K562 (cell line): ENCODE measurements around the gene CLEC3B. TPM values are rescaled to one million over a fixed set of nuclear protein-coding genes. Genes with fewer than 3 reads are reported as not detected.

Experiments
- BMI1 ChIP-seq: fragments of 150-350 bp; IDR thresholded peaks from 2 replicates; pipeline ENCODE4 v1.6.1; 2014; ENCODE audit warnings: low read length
- ERF ChIP-seq: fragments of 450-650 bp; formaldehyde crosslinking; IDR thresholded peaks from 2 replicates; pipeline ENCODE4 v1.4.0; 2020; ENCODE audit warnings: mild to moderate bottlenecking, mixed read lengths
- GATAD2B ChIP-seq: fragments of 450-650 bp; IDR thresholded peaks from 2 replicates; pipeline ENCODE4 v1.6.1; 2017; ENCODE audit warnings: mild to moderate bottlenecking, borderline replicate concordance
- TAF7 ChIP-seq: fragments of 450-650 bp; IDR thresholded peaks from 2 replicates; pipeline ENCODE4 v1.6.1; 2016; ENCODE audit warnings: missing genetic modification characterization, missing compliant biosample characterization
- TBP ChIP-seq: optimal IDR thresholded peaks from 2 replicates; pipeline ENCODE3; 2011; ENCODE audit warnings: low read depth, low read length, improper control_type of control experiment
- ZNF197 ChIP-seq: fragments of 200-800 bp; sonication (Bioruptor generic); IDR thresholded peaks from 2 replicates; pipeline ENCODE4 v1.6.1; 2016; ENCODE audit warnings: low read depth, missing genetic modification characterization, missing compliant biosample characterization
- ZNF408 ChIP-seq: fragments of 250-450 bp; sonication (Bioruptor Pico); IDR thresholded peaks from 2 replicates; pipeline ENCODE4 v1.4.0; 2020; ENCODE audit warnings: low read depth, mild to moderate bottlenecking, moderate library complexity
- ZNF583 ChIP-seq: fragments of 250-450 bp; sonication (Bioruptor Pico); IDR thresholded peaks from 2 replicates; pipeline ENCODE4 v1.4.0; 2020
- ZNF766 ChIP-seq: fragments of 200-800 bp; sonication (Bioruptor generic); conservative IDR thresholded peaks from 2 replicates; pipeline ENCODE4 v1.6.1; 2016; ENCODE audit warnings: missing genetic modification characterization, missing compliant biosample characterization
- polyA plus RNA-seq, 8 experiments: library from polyadenylated mRNA; depleted of rRNA in 4 of 8; stranded (reverse) in 5 of 8; unstranded in 3 of 8; fragments of >200 nt; fragmentation: Nextera tagmentation in 2 of 8; fragmentation: Illumina TruSeq in 1 of 8; extraction: Ambion mirVana in 2 of 8; extraction: Trizol in 1 of 8; gene quantifications; 2 replicates each; pipeline versions ENCODE4 v1.2.1 to v1.2.3, GENCODE V29; 2011 to 2014; ENCODE audit warnings: inconsistent platforms in 1 of 8, missing spikeins in 1 of 8
- total RNA-seq, 7 experiments: library from RNA; depleted of rRNA in 6 of 7; stranded (reverse); fragments of >200 nt in 6 of 7; fragmentation: Illumina TruSeq in 2 of 7; extraction: Trizol in 2 of 7; gene quantifications; 2 replicates each; pipeline versions ENCODE4 v1.2.1 to v1.2.3, GENCODE V29; 2011 to 2021; ENCODE audit warnings: low replicate concordance in 1 of 7
- TF ChIP-seq, protein P1 (sequence below): fragments of 150-350 bp; IDR thresholded peaks from 2 replicates; pipeline ENCODE4 v1.6.1; 2014; ENCODE audit warnings: low read depth, mild to moderate bottlenecking, low read length, borderline replicate concordance
- TF ChIP-seq, protein P2 (sequence below): fragments of 150-350 bp; conservative IDR thresholded peaks from 2 replicates; pipeline ENCODE4 v1.6.1; 2014; ENCODE audit warnings: low read length
- TF ChIP-seq, protein P3 (sequence below): fragments of 250-450 bp; sonication (Bioruptor Pico); IDR thresholded peaks from 2 replicates; pipeline ENCODE4 v1.4.0; 2020; ENCODE audit warnings: mild to moderate bottlenecking, moderate library complexity
- TF ChIP-seq, protein P4 (sequence below): fragments of 250-450 bp; sonication (Bioruptor Pico); IDR thresholded peaks from 2 replicates; pipeline ENCODE4 v1.8.0; 2021; ENCODE audit warnings: borderline replicate concordance, mild to moderate bottlenecking, moderate library complexity; ENCODE audit not compliant: poor library complexity, severe bottlenecking
- TF ChIP-seq, protein P5 (sequence below): sonication (generic); IDR thresholded peaks from 2 replicates; pipeline ENCODE4 v1.6.1; 2016

CLEC3B gene
- total and polyA plus RNA-seq, 9 of the 15 experiments (the other 6 are each of a cell fraction or from before 2014, with no cell fraction given) = not detected

DNA sequence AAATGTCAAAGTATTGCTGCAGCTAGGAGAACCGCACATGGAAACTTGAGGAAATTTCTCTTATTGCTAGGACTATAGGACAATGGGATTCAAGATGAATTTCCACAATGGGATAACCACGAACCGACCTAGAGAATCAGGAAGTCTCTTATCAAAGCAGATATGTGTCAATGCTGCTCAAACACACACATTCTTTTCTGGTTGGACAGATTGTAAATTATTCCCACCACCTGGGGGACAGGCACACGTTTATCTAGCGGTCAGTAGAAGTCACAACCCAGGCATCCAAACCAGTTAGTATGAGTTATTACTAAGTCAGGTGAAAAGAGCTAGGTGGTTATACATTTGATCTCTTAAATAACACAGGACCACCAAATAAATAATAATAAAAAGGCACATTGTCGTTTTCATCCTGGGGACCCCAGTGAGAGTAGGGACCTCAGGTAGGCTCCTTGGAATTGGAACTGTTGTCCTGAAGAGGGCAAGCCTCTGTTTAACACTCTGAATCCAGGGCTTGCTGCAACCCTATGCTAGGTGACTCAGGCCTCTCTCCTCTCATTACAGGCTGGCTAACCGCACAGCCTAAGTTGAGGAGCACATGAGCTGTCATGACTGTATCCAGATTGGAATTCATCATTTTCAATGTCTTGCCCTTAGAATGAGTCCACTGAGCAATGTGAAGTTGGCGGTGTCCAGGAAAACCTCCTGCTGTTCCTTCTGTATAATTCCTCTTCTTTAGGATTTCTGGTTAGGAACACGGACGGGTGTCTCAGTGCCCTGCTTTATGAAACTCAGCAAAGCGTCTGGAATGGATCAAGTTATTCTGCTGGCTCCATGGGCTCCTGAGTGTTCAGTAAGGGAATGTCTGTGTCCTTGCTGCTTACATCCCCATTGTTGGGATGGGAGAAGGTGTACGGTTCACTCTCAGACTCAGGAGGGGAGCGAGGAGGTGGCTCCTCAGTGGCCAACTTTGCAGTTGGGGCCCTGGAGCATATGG lies 59.0 kb downstream of the CLEC3B start (continued):
- TF ChIP-seq, protein P1, sequence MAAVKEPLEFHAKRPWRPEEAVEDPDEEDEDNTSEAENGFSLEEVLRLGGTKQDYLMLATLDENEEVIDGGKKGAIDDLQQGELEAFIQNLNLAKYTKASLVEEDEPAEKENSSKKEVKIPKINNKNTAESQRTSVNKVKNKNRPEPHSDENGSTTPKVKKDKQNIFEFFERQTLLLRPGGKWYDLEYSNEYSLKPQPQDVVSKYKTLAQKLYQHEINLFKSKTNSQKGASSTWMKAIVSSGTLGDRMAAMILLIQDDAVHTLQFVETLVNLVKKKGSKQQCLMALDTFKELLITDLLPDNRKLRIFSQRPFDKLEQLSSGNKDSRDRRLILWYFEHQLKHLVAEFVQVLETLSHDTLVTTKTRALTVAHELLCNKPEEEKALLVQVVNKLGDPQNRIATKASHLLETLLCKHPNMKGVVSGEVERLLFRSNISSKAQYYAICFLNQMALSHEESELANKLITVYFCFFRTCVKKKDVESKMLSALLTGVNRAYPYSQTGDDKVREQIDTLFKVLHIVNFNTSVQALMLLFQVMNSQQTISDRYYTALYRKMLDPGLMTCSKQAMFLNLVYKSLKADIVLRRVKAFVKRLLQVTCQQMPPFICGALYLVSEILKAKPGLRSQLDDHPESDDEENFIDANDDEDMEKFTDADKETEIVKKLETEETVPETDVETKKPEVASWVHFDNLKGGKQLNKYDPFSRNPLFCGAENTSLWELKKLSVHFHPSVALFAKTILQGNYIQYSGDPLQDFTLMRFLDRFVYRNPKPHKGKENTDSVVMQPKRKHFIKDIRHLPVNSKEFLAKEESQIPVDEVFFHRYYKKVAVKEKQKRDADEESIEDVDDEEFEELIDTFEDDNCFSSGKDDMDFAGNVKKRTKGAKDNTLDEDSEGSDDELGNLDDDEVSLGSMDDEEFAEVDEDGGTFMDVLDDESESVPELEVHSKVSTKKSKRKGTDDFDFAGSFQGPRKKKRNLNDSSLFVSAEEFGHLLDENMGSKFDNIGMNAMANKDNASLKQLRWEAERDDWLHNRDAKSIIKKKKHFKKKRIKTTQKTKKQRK = no peak
- TF ChIP-seq TAF7 (tag) = no peak
- TF ChIP-seq ZNF583 (CRISPR knock-in tag) = no peak
- TF ChIP-seq TBP = no peak
- TF ChIP-seq ZNF408 (CRISPR knock-in tag) = no peak
- TF ChIP-seq, protein P2, sequence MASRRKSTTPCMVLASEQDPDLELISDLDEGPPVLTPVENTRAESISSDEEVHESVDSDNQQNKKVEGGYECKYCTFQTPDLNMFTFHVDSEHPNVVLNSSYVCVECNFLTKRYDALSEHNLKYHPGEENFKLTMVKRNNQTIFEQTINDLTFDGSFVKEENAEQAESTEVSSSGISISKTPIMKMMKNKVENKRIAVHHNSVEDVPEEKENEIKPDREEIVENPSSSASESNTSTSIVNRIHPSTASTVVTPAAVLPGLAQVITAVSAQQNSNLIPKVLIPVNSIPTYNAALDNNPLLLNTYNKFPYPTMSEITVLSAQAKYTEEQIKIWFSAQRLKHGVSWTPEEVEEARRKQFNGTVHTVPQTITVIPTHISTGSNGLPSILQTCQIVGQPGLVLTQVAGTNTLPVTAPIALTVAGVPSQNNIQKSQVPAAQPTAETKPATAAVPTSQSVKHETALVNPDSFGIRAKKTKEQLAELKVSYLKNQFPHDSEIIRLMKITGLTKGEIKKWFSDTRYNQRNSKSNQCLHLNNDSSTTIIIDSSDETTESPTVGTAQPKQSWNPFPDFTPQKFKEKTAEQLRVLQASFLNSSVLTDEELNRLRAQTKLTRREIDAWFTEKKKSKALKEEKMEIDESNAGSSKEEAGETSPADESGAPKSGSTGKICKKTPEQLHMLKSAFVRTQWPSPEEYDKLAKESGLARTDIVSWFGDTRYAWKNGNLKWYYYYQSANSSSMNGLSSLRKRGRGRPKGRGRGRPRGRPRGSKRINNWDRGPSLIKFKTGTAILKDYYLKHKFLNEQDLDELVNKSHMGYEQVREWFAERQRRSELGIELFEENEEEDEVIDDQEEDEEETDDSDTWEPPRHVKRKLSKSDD = no peak
- TF ChIP-seq GATAD2B = no peak
- TF ChIP-seq, protein P3, sequence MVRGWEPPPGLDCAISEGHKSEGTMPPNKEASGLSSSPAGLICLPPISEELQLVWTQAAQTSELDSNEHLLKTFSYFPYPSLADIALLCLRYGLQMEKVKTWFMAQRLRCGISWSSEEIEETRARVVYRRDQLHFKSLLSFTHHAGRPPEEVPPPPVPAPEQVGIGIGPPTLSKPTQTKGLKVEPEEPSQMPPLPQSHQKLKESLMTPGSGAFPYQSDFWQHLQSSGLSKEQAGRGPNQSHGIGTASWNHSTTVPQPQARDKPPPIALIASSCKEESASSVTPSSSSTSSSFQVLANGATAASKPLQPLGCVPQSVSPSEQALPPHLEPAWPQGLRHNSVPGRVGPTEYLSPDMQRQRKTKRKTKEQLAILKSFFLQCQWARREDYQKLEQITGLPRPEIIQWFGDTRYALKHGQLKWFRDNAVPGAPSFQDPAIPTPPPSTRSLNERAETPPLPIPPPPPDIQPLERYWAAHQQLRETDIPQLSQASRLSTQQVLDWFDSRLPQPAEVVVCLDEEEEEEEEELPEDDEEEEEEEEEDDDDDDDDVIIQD (CRISPR knock-in tag) = no peak
- no peak for TF ChIP-seq ERF (CRISPR knock-in tag)
- TF ChIP-seq, protein P4, sequence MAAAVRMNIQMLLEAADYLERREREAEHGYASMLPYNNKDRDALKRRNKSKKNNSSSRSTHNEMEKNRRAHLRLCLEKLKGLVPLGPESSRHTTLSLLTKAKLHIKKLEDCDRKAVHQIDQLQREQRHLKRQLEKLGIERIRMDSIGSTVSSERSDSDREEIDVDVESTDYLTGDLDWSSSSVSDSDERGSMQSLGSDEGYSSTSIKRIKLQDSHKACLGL (CRISPR knock-in tag) = no peak
- TF ChIP-seq, protein P5, sequence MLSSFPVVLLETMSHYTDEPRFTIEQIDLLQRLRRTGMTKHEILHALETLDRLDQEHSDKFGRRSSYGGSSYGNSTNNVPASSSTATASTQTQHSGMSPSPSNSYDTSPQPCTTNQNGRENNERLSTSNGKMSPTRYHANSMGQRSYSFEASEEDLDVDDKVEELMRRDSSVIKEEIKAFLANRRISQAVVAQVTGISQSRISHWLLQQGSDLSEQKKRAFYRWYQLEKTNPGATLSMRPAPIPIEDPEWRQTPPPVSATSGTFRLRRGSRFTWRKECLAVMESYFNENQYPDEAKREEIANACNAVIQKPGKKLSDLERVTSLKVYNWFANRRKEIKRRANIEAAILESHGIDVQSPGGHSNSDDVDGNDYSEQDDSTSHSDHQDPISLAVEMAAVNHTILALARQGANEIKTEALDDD = peak; percentile 93
- no peak for TF ChIP-seq ZNF197 (CRISPR knock-in tag)
- TF ChIP-seq ZNF766 (CRISPR knock-in tag) = no peak
- no peak for TF ChIP-seq BMI1
